Fibroblast of gingiva (primary cell): Measurements from ENCODE around the gene FAM163A.
A peak's percentile ranks its signal among the peaks of the same experiment; 100 is the strongest.
"Not testable (repeated sequence)": the region's sequence is repeated elsewhere in the genome, so short reads cannot be mapped to it uniquely, and the experiment has no call there.

Experiments used
- DNase-seq: peaks from one replicate; pipeline ENCODE4 v3.0.0-alpha.2; 2011; ENCODE audit warnings: low read depth

FAM163A gene

DNA sequence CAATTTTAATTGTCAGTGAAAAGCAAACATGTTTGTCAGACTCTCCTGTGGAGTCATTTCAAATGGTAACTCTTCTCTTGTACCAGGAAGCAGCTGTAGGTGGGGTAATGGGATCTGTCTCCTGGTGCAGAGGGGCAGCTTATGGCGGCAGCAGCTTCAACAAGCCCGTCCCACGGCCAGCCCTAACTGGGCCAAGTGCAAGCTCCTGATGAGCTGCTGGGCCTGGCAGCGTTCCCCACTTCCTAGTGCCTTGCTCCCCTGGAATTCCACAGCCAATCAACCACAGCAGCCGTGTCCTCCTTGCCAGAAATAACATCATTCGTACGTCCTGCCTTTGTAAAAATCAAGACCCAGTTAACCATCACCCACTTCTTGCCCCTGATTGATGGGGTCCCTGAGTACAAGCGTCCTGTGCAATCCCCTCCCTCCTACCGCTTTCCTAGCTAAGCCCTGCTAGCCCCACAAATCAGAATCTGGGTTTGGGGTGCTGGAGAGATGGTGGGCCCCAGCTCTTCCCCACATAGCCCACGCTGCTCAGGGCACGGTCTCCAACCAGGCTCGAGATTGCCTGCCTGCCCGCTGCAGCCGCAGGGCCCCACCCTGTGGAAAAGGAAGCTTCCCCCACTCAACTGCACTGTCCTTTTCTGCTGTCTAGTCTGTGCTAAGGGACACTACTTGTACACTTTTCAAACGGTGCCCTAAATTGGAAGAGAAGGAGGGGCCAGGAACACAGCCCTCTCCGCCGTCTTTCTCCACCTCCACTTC lies 73.3 kb downstream of the FAM163A start:
- DNase-seq, result no peak

DNA sequence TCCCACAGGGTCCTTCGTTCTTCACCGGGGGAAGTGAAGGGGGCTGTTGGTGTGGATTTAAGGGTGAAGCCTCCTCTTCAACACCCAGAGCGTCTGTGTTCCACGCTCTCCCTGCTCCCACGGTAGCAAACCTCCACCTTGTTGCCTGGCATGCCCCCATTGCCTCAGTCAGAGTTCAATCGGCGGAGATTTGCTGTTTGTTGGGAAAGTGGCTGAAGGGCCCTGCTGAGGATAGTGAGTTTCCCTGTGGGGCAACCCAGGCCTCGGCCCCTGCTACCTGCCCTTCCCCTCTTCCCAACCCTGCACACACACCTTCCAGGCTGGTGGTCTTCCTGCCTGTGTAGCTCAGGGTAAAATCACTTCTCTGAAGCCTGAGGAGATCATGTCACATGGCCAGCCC lies 74.0 kb downstream of the FAM163A start:
- no peak for DNase-seq

DNA sequence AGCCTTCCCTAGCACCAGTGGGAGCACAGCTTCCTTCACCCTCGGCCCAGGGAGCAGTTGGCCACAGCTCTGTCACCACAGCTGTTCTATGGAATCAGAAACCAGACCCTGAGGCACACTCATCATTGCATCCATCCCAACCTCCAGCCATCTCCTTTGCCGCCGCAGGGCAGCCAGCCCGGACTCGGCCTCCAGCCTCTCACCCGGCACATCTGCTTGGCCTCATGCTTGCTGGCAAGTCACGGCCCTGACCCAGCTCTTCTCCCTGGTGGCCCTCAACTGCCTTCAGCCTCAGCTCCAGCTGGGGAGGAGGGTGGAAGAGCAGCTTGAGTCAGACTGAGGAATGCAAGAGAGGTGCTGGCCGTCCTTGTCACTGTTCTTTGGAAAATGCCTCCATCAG lies 74.7 kb downstream of the FAM163A start:
- peak; percentile 93 for DNase-seq

DNA sequence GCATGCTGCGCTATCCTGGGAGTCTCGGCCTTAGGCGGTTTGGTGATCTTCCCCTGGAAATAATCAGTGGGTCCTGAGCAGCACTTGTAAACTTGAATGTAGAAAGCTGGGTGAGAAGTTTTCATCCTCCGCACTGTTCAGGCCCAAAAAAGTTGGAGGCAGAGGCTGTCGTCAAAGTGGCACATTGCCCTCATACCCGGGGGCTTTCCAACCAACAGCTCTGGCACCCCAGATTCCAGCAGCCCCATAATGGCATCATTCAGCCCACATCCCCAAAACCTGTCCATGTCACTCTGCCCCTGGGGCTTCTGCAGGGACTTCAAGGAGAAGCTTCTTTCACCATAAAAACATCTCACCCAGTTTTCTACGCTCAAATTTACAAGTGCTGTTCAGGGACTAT lies 75.2 kb downstream of the FAM163A start:
- no peak for DNase-seq

DNA sequence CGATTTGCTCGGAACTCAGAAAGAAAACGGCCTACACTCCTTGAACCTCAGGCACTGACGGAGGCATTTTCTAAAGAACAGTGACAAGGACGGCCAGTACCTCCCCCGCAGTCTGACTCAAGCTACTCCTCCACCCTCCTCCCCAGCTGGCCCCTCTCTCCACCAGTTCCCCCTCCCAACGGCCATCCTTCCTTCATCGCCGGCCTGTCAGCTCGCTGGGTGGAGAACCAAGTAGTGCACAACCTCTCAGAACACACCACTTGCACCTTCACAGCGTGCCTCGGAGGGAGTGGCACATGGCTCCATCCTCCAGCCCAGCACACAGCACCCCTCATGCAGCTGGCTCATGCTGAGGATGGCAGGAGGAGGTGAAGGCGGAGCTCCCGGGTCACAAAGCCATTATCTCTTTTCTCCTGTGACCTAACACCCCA lies 75.7 kb downstream of the FAM163A start:
- no peak for DNase-seq

DNA sequence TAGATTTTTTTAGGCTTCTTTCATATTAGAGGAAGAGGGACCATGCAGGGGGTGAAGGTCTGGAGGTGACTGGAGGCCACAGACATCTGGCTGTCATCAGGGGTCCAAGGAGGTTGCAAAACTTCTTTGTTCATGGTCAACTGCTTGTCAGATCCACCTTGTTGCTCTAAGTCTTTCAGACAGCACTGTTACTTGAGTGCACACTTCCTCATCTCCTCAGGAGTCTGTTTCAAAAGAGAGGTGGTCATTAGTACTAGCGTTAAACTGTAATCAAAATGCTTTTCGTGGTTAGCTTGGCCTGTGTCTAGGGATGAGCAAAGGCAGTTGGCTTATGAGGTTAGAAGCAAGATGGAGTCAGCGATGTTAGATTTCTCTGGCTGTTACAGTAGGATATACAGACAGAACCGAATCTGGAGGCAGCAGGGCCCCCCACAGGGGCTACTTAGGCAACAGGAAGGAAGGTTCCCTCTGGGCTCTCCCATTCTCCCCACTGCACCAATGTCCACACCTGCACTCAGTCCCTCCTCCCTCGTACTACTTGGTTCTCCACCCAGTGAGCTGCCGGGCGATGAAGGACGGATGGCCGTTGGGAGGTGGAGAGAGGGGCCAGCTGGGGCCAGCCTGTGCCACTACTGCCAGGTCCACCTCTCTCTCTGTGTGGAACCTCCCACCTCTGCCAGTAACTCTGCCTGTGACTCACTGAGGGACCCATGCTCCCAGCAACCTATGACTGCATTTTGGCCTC lies 77.3 kb downstream of the FAM163A start:
- no peak for DNase-seq

DNA sequence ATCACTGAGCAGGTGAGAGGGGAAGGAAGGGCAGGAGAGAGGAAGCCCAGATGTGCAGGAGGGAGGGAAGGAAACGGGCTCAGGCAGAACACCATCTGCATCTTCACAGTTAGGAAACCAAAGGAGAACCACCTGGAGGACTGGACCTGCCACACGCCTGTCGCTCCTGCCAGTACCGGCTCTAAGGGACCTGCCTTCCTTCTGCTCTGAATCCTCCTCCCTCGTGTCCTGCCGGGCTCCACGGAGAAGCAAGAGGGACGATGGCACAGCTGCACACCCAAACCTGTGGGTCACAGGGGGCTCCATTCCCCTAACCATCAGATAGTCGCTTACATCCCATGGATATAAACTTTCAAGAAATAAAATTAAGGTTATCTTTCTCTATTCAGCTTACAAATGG lies 78.4 kb downstream of the FAM163A start:
- DNase-seq, result no peak

DNA sequence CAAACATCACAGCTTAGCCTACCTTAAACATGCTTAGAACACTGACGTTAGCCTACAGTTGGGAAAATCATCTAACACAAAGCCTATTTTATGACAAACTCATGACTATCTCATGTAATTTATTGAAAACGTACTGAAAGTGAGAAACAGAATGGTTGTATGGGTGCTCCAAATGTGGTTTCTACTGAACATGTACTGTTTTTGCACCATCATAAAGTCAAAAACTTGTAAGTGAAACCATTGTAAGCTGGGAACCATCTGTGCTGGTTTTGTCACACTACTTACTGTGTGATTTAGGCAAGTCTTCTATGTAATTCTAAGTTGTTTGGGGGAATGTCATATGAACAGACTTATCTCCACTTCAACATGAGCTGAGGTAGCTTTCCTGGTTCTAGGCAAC lies 79.0 kb downstream of the FAM163A start:
- DNase-seq, result no peak

DNA sequence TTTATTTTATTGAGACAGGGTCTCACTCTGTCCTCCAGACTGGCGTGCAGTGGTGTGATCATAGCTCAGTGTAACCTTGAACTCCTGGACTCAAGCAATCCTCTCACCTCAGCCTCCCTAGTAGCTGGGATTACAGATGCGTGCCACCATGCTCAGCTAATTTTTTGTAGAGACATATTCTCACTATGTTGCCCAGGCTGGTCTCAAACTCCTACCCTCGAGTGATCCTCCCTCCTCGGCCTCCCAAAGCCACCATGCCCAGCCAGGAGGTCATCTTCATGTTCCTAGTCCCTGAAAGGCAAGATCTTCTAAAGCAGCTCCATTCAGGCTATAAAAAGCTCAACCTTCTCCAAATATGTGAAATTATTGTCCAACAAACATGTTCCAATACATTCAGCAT lies 80.6 kb downstream of the FAM163A start:
- no peak for DNase-seq

DNA sequence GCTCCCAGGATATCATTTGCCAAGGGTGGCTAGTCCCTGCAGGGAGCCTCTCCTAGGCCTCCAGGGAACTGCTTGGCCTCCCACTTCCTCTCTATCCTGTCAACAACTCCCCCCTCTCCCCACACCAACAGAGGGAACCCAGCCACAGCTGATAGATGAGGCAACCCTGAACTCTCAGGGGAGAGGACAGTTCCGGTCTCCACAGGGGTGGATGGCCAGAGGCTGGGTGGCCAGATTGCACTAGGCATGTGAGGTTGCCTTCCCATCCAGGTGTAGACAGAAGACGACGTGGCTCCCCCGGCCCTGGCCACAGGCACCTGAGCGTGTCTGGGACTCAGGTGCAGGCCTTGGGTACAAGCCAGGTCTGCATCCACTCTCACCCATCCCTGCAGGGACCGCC lies 81.2 kb downstream of the FAM163A start:
- DNase-seq, result no peak

DNA sequence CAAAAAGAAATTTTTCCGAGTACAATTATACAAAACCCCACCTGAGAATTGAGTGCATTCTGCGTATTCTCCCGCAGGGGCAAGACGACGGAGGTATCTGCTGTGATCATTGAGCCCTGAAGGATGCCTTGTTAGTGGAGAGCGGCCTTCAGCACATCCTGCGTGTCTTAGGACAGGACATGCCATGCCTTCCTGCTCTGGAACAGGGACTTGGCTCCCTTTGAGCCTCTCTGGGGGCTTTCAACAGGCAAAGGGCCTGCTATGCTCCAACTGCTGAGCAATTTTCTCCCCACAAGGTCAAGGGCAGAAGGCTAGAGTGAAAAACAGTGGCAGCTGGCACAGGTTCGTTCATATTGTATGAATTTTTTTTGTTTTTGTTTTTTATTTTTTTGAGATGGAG lies 82.1 kb downstream of the FAM163A start:
- DNase-seq, result no peak

DNA sequence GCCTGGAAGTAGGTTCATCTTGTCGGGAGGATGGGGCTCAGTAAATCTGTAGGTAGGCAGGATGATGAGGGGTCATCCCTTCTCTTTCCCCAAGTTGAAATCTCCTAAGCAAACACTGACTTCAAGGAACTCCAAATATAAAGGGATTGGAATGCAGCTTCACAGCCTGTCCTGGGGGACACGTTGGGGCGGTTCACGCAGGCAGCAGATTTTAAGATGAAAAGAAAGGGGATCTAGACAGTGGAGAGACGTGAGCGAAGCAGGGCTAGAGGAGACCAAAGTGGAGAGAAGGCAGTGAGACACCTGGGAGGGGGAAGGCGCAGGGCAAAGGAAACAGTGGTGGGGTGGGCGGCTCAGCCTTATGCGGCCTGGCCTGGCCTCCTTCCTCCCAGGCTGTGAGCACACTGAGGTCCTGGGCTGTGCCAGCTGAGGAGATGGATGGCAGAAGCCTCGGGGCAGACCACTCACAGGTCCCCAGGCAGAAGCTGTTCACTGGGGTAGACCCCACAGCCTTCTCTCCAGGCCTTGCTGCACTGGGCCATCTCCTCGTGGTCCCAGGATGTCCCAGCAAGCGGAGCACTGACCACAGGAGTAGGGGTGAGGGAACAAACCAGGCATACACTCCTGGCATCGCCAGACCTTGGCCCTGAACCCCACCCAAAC lies 82.8 kb downstream of the FAM163A start:
- DNase-seq, result no peak

DNA sequence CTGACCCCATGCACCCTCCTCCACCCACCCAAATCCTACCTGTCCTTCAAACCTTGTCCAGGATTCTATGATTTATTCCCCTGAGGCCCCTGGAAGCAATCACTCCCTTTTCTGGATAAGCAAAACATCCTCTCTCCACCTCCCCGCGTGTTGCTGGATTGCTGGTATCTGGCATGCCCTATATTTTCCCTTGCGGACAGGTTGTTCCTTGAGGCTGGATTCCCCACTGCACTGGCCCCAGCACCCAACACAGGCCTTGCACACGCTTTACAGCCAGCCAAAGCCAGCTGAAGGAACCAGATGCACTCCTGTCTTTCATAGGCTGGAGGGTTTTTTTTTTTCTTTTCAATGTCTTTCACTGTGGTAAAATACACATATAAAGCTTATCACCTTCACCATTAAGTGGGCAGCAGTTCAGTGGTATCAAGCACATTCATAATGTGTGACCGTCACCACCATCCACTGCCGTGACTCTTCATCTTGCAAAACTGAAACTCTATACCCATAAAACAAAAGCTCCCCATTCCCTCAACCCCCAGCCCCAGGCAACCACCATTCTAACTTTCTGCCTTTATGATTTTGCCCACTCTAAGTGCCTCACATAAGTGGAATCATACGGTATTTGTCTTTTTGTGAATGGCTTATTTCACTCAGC lies 83.7 kb downstream of the FAM163A start:
- DNase-seq, result no peak

DNA sequence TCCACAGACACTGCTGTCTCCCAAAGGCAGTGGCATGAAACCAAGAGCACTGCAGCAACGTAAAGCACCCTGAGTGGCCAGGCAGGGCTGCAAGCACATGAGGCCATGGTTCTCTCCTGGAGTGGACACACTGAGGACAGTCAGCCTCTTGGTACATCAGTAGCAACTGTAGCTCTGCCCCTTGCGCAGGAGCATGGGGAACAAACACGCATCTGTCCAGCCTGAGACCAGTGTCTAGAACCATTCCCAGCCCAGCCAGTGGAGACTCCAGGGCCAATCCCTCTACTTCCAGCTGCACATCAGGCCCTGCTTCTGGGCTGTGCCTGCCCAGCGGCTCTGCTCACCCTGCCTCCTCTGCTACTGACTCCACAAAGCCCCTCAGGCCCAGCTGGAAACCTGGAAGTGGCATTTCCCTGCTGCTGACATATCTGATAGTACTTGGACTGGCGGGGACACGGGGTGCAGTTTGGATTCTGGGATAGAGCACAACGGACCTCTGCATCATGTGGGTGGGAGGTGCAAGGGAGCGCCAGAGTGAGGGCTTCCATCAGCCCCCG lies 85.5 kb downstream of the FAM163A start:
- DNase-seq, result no peak

DNA sequence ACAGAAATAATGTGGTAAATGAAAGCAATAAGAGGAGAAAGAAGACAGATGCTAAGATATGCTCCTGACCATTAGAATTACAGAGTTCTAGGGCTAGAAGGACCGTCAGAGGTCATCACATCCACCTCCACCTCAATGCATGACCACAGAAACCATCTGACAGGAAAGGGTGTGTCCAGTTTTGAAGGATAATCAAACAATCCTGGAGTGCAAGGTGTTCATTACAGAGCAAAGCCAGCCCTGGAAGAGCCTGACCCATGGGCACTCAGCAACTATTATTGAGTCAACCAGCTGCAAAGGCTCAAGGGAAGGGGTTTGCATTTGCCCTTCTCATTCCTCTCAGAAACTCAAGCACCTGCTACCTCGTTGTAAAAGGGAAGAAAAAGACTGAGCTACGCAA lies 88.1 kb downstream of the FAM163A start:
- DNase-seq, result no peak

DNA sequence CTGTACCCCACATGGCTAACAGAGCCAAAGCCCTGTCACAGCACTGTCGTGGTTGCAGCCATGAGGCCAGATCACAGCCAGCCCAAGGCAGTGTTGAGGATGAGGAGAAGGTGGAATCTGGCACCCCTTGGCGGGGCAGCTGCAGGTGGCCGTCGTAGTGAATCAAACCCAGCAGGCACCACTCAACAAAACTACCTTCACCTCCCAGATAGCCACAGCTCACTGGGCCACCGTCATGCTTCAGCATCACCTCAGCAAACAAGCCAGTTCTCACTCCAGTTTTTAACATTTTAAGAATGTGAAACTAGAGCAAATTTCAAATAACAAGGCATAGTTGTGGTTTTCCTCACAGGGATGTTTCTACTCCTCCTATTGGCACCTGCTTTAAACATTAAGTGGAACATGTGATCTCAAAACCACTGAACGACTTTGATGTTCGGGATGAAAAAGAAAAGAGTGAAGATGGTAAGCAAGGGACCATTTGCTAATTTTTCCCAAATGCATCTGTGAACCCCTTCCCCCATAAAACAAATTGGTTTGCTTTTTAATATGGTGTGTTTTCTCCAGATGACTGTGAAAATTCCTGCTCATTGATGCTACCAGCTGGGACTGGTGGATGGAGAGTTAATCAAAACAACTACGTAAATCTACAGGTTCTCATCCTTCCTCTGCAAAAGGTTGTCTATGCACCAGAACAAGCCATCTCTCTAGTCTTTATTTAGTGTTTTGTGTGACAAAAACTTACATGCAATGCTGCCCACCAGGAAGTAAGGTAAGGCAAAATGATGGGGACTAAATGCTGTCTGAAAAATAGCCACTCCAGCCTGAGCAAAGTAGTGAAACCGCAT lies 89.0 kb downstream of the FAM163A start:
- no peak for DNase-seq

DNA sequence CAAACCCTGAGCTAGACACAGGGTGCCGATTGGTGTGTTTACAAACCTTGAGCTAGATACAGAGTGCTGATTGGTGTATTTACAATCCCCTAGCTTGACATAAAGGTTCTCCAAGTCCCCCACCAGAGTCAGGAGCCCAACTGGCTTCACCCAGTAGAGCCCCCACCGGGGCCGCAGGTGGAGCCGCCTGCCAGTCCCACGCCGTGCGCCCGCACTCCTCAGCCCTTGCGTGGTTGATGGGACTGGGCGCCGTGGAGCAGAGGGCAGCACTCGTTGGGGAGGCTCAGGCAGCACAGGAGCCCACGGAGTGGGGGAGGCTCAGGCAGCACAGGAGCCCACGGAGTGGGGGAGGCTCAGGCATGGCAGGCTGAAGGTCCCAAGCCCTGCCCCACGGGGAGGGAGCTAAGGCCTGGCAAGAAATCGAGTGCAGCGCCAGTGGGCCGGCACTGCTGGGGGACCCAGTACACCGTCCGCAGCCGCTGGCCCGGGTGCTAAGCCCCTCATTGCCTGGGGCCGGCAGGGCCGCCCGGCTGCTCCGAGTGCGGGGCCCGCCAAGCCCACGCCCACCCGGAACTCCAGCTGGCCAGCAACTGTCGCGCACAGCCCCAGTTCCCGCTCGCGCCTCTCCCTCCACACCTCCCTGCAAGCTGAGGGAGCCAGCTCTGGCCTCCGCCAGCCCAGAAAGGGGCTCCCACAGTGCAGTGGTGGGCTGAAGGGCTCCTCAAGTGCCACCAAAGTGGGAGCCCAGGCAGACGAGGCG lies 93.8 kb downstream of the FAM163A start:
- not testable (repeated sequence) for DNase-seq

DNA sequence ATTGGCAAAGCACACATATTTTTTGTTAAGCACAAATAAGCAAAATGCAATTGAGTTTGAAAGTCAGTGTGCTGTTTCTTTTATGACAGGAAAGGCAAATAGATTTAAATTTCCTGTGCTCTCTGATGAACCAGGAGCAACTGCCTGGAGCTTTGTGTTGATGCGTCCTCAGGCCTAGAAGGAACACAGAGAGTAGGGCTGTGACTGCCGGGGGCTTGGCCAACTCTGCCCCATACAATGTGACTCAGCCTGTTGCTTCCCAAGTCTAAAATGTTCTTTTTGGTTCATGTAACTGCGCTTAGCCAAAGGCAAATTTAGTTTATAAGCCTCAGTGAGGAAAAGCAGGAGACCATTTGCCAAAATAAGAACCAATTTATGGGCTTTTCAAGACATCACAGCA lies 97.0 kb downstream of the FAM163A start:
- DNase-seq, result no peak

DNA sequence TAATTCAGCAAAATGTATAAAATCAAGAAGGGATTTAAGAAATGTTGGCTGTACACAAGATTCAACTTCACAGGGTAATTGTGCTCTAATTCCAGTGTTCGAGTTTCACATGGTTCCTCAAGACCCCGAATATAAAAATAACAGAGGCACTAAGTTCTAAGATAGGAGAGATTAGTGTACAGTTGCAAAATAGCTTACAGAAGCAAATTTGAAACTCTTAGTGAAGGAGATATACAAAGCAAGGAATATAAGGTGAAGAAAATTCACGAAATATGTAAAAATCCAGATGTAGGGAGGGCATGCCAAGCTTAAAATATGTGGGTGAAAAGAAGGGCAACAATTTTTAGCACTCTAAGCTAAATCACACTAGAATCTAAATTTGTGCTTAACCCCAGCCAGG lies 105.1 kb downstream of the FAM163A start:
- no peak for DNase-seq

DNA sequence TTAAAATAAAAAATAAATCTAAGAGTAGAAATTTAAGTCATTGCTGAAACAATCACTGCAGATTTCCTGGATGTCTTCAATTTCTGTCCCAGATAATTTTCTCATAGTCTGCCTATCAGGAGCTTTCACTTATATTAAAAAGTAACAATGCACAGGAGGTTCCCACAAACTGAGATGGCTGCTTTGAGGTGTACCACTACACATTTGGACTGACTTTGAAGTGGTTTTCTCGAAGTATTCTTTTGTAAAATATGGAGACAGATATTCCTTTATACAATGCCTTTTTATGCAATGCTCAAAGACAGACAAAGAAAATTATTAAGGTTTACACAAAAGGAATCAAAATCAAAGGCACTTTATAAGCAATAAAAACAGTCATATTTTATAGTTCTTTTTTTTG lies 110.0 kb downstream of the FAM163A start:
- no peak for DNase-seq

DNA sequence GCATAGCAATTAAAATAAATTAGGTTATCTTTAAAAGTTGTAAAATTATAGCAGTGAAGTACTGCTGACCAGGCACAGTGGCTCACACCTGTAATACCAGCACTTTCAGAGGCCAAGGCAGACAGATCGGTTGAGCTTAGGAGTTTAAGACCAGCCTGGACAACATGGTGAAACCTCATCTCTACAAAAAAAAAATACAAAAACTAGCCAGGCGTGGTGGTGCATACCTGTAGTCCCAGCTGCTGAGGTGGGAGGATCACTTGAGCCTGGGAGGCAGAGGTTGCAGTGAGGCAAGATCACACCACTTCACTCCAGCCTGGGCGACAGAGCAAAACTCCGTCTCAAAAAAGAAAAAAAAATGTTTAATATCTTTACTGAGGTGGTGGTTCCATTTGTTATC lies 112.7 kb downstream of the FAM163A start:
- not testable (repeated sequence) for DNase-seq
